HepG2 (cell line): ENCODE measurements around the gene RPS6KB1. TPM values are rescaled to one million over a fixed set of nuclear protein-coding genes. Genes with fewer than 3 reads are reported as not detected.

ENCODE experiments used
- CBFB ChIP-seq: sonication (generic); formaldehyde crosslinking; IDR thresholded peaks from 2 replicates; pipeline ENCODE4 v1.4.0; 2020; ENCODE audit warnings: missing genetic modification reagents
- DZIP1 ChIP-seq: sonication (generic); formaldehyde crosslinking; IDR thresholded peaks from 2 replicates; pipeline ENCODE4 v1.5.0; 2020; ENCODE audit warnings: mild to moderate bottlenecking, missing genetic modification reagents
- FOXK1 ChIP-seq: sonication (generic); formaldehyde crosslinking; IDR thresholded peaks from 2 replicates; pipeline ENCODE4 v1.4.0; 2020; ENCODE audit warnings: low read depth, missing genetic modification reagents, borderline replicate concordance
- HNRNPLL ChIP-seq: fragments of 200-400 bp; formaldehyde crosslinking; IDR thresholded peaks from 2 replicates; pipeline ENCODE4 v1.6.1; 2017; ENCODE audit warnings: mild to moderate bottlenecking, low read depth, low read length; ENCODE audit not compliant: poor library complexity, severe bottlenecking
- MED13 ChIP-seq: sonication (generic); formaldehyde crosslinking; IDR thresholded peaks from 2 replicates; pipeline ENCODE4 v1.5.0; 2020; ENCODE audit warnings: missing genetic modification reagents
- PHF21A ChIP-seq: sonication (generic); formaldehyde crosslinking; IDR thresholded peaks from 2 replicates; pipeline ENCODE4 v1.5.0; 2020; ENCODE audit warnings: mild to moderate bottlenecking, missing genetic modification reagents
- TFDP2 ChIP-seq: sonication (generic); formaldehyde crosslinking; IDR thresholded peaks from 2 replicates; pipeline ENCODE4 v1.4.0; 2020; ENCODE audit warnings: missing genetic modification reagents
- UBTF ChIP-seq: sonication (generic); formaldehyde crosslinking; IDR thresholded peaks from 2 replicates; pipeline ENCODE4 v1.4.0; 2020; ENCODE audit warnings: mild to moderate bottlenecking, missing genetic modification reagents
- polyA plus RNA-seq, 8 experiments: library from polyadenylated mRNA; depleted of rRNA in 3 of 8; stranded (reverse) in 7 of 8; unstranded in 1 of 8; fragments of >200 nt; fragmentation: Illumina TruSeq in 4 of 8; extraction: Trizol in 4 of 8; gene quantifications; 2 replicates each; pipeline versions ENCODE4 v1.2.1 to v1.2.3, GENCODE V29; 2011 to 2016; ENCODE audit warnings: low read depth in 4 of 8, missing spikeins in 1 of 8, mixed read lengths in 1 of 8; ENCODE audit not compliant: insufficient read depth in 1 of 8
- total RNA-seq, 5 experiments: library from RNA; depleted of rRNA; stranded (reverse); fragments of >200 nt; fragmentation: Illumina TruSeq; extraction: Trizol; gene quantifications; 2 replicates each; pipeline ENCODE4 v1.2.3, GENCODE V29; 2016; ENCODE audit warnings: low read depth in 1 of 5
- TF ChIP-seq, protein P1 (sequence below), 2 experiments: sonication (generic) in 1 of 2; formaldehyde crosslinking in 1 of 2; IDR thresholded peaks; 2 replicates each; pipeline versions ENCODE4 v1.4.0 to v1.6.1; 2016 to 2020; ENCODE audit warnings: borderline replicate concordance in 1 of 2, low read depth in 1 of 2, mild to moderate bottlenecking in 1 of 2, missing genetic modification reagents in 1 of 2
- TF ChIP-seq, protein P2 (sequence below): sonication (generic); formaldehyde crosslinking; IDR thresholded peaks from 2 replicates; pipeline ENCODE4 v1.4.0; 2020; ENCODE audit warnings: low read depth, missing genetic modification reagents
- TF ChIP-seq, protein P3 (sequence below): sonication (generic); formaldehyde crosslinking; IDR thresholded peaks from 2 replicates; pipeline ENCODE4 v1.4.0; 2020; ENCODE audit warnings: mild to moderate bottlenecking, low read depth, missing genetic modification reagents

The RPS6KB1 gene
- total and polyA plus RNA-seq, 2 of the 13 experiments (the other 11 are each of a cell fraction or from before 2014, with no cell fraction given) = 16.5 to 42.2 TPM

- TF ChIP-seq, protein P1, sequence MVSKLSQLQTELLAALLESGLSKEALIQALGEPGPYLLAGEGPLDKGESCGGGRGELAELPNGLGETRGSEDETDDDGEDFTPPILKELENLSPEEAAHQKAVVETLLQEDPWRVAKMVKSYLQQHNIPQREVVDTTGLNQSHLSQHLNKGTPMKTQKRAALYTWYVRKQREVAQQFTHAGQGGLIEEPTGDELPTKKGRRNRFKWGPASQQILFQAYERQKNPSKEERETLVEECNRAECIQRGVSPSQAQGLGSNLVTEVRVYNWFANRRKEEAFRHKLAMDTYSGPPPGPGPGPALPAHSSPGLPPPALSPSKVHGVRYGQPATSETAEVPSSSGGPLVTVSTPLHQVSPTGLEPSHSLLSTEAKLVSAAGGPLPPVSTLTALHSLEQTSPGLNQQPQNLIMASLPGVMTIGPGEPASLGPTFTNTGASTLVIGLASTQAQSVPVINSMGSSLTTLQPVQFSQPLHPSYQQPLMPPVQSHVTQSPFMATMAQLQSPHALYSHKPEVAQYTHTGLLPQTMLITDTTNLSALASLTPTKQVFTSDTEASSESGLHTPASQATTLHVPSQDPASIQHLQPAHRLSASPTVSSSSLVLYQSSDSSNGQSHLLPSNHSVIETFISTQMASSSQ (IDR thresholded peaks at IDR 0.05; ENCODE audit: low read depth) = peak; percentile 74
- TF ChIP-seq, protein P1 (CRISPR knock-in tag; IDR thresholded peaks at IDR 0.05; ENCODE audit: borderline replicate concordance) = peak; percentile 85; the same call in 1 of the 2 replicates
- TF ChIP-seq CBFB = peak; percentile 90
- TF ChIP-seq DZIP1 (CRISPR knock-in tag) = no peak
- TF ChIP-seq UBTF = peak; percentile 69
- TF ChIP-seq MED13 (CRISPR knock-in tag) = peak; percentile 95
- TF ChIP-seq TFDP2 (CRISPR knock-in tag) = peak; percentile 73; the same call in 1 of the 2 replicates
- TF ChIP-seq PHF21A (CRISPR knock-in tag) = peak; percentile 97
- TF ChIP-seq, protein P2, sequence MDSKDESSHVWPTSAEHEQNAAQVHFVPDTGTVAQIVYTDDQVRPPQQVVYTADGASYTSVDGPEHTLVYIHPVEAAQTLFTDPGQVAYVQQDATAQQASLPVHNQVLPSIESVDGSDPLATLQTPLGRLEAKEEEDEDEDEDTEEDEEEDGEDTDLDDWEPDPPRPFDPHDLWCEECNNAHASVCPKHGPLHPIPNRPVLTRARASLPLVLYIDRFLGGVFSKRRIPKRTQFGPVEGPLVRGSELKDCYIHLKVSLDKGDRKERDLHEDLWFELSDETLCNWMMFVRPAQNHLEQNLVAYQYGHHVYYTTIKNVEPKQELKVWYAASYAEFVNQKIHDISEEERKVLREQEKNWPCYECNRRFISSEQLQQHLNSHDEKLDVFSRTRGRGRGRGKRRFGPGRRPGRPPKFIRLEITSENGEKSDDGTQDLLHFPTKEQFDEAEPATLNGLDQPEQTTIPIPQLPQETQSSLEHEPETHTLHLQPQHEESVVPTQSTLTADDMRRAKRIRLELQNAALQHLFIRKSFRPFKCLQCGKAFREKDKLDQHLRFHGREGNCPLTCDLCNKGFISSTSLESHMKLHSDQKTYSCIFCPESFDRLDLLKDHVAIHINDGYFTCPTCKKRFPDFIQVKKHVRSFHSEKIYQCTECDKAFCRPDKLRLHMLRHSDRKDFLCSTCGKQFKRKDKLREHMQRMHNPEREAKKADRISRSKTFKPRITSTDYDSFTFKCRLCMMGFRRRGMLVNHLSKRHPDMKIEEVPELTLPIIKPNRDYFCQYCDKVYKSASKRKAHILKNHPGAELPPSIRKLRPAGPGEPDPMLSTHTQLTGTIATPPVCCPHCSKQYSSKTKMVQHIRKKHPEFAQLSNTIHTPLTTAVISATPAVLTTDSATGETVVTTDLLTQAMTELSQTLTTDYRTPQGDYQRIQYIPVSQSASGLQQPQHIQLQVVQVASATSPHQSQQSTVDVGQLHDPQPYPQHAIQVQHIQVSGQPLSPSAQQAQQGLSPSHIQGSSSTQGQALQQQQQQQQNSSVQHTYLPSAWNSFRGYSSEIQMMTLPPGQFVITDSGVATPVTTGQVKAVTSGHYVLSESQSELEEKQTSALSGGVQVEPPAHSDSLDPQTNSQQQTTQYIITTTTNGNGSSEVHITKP (CRISPR knock-in tag) = peak; percentile 88
- TF ChIP-seq, protein P3, sequence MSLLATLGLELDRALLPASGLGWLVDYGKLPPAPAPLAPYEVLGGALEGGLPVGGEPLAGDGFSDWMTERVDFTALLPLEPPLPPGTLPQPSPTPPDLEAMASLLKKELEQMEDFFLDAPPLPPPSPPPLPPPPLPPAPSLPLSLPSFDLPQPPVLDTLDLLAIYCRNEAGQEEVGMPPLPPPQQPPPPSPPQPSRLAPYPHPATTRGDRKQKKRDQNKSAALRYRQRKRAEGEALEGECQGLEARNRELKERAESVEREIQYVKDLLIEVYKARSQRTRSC = no peak
- TF ChIP-seq FOXK1 (CRISPR knock-in tag) = peak; percentile 93
- no peak for TF ChIP-seq HNRNPLL
These were observed 39.6 kb upstream of the RPS6KB1 start (continued) for GRCh38 chr17:59853168-59853918.
